NOMO-1 treated with dmso at 0.1 percent for 144 hours (cell line): Measurements from ENCODE around the gene SRR.
"Not testable (repeated sequence)": the region's sequence is repeated elsewhere in the genome, so short reads cannot be mapped to it uniquely, and the experiment has no call there.

Experiments used
- DNase-seq: peaks from one replicate; lab custom pipeline; 2025; ENCODE audit not compliant: unreplicated experiment; lab: John Stamatoyannopoulos, UW

SRR gene

GRCh38 chr17:2289878-2290478, 13.8 kb upstream of the SRR start:
- no peak for DNase-seq

GRCh38 chr17:2292100-2292499, 11.7 kb upstream of the SRR start:
- no peak for DNase-seq

DNA sequence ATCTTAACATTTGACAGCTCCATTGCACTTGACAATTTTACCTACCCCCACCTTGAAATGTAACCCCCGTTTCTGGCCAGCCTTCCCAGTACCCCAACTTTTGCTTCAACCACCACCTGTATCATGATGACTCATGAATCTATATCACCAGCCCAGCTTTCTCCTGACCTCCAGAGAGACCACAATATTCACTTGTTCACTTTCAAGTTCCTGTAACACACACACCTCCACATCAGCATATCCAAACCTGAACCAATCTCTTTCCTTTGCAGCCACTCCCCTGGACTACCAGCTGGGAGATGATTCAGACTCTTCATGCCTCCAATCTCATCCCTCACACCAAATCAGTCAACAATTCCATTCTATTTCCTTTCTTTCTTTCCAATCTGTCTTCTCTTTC, 8.2 kb upstream of the SRR start:
- no peak for DNase-seq

DNA sequence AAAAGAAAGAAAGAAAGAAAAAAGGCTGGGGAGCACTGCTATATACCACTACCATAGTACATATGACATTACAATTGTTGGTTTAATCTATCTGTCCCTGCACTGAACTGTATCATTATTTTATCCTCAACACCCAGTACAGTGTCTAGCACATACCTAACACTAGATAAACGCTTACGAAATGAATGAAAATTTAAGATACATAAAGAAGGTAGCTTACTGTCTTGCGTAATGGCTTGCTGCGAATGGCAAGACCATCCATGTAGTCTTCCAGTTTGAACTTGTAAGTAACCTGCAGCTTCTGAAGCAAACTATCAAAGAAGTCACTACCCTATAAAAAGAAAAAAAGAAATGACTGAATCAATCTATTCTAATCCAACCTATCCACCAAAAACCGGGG, 6.7 kb upstream of the SRR start:
- no peak for DNase-seq

DNA sequence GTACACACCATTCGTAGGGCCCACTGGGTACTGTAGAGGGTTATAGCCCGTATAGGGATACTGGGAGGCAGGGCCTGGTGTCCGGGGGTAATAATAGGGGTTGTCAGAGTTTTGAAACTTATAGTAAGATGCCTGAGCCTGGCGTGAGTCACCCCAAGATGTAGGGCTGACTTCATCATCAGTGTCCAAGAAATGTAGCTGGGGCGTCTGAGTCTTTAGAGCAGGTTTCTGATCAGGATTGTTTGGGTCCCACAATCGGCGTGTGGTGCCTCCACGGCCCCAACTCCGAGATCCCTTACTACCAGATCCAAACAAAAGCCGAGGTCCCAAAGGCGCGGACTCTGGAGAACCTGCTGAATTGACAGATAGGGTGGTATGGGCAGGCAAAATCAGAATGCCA, 4.6 kb upstream of the SRR start:
- no peak for DNase-seq

- DNase-seq, result no peak
Observed at GRCh38 chr17:2299756-2300155, 4.0 kb upstream of the SRR start.

- DNase-seq, result peak; percentile 1
Observed at GRCh38 chr17:2302778-2303203, 959 bp upstream of the SRR start.

DNA sequence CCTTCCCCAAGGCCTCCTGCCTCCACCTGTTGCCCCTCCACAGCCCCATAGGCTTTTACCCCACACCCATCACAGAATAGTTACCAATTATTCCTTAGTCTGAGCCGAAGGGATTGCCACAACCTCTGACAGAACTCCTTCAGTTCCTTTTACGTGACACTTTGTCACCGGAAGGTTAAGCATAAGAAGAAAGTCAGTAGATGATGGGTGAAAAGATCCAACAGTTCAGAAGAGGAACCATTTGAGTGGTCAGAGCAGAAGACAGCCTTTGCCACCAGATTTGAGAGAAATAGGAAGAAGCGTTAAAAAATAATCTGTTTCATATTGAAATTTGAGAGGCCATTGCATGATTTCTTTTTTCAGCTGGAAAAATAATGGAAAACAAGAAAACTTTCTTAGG, 1.2 kb downstream of the SRR start:
- DNase-seq, result no peak

- DNase-seq, result no peak
Observed at GRCh38 chr17:2309338-2310154, 5.8 kb downstream of the SRR start.

GRCh38 chr17:2312736-2313135, 9.0 kb downstream of the SRR start:
- no peak for DNase-seq

- not testable (repeated sequence) for DNase-seq
Observed at GRCh38 chr17:2316916-2317205, 13.1 kb downstream of the SRR start.

- DNase-seq, result no peak
Observed at GRCh38 chr17:2317796-2318195, 14.0 kb downstream of the SRR start.

- no peak for DNase-seq
Observed at GRCh38 chr17:2319051-2319450, 15.3 kb downstream of the SRR start.

DNA sequence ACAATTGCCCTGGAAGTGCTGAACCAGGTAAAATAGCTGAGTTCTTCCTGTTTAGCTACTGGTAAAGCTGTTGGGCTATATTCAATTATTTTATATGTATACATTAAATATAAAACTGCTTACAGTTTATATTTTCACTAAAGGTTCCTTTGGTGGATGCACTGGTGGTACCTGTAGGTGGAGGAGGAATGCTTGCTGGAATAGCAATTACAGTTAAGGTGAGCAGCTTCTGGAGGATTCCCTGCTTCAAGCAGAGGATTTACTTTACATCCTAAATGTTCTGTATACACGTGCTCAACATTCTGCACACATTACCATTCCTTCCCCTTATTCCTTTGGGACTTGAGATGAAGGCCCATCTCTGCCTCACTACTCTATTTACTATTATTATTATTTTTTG, 17.6 kb downstream of the SRR start:
- no peak for DNase-seq

DNA sequence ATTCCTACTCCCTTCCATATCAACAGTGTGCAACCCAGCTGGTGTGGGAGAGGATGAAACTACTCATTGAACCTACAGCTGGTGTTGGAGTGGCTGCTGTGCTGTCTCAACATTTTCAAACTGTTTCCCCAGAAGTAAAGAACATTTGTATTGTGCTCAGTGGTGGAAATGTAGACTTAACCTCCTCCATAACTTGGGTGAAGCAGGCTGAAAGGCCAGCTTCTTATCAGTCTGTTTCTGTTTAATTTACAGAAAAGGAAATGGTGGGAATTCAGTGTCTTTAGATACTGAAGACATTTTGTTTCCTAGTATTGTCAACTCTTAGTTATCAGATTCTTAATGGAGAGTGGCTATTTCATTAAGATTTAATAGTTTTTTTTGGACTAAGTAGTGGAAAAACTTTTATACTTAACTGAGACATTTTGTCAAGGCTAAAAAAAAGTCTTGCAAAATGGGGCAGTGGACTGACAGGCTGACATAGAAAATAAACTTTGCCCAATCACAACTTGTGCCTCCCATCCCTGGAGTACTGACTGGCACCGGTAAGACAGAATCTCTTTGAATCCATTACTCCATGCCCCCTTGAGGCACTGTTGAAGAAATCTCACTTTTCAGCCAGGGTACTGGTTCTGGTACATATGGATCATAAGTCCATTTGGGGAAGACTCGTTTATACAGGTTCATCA, 20.0 kb downstream of the SRR start:
- DNase-seq, result no peak

- no peak for DNase-seq
Observed at GRCh38 chr17:2331303-2331702, 27.6 kb downstream of the SRR start.

GRCh38 chr17:2335726-2336214, 32.0 kb downstream of the SRR start:
- no peak for DNase-seq

GRCh38 chr17:2336215-2336851, 32.6 kb downstream of the SRR start, which contains the start of gene TSR1:
TSR1 (minus strand) TSS chr17:2336457; CDS start chr17:2336427, 30 bp downstream.
- DNase-seq, result peak; percentile 82

GRCh38 chr17:2336852-2337543, 33.2 kb downstream of the SRR start, which contains the start of gene SGSM2:
SGSM2 (plus strand) TSS chr17:2337501; CDS start chr17:2337689, 188 bp downstream.
- peak; percentile 31 for DNase-seq

- peak; percentile 23 for DNase-seq
Observed at GRCh38 chr17:2337544-2338314, 34.0 kb downstream of the SRR start.
